Mesenchymal stem cell (in vitro differentiated cells and primary cell): ENCODE measurements around the gene MYO1E.

ENCODE experiments used
- DNase-seq: peaks from one replicate; pipeline ENCODE4 v3.0.0-alpha.2; 2013
- H2AFZ ChIP-seq: one replicate; pipeline ENCODE4 v1.6.1; 2013; ENCODE audit warnings: low read depth, mild to moderate bottlenecking, control low read depth, inconsistent platforms, low read length, moderate library complexity
- H2AK5ac ChIP-seq: 2 replicates; pipeline ENCODE4 v1.6.1; 2013; ENCODE audit warnings: low read length, moderate library complexity, mild to moderate bottlenecking, inconsistent platforms; ENCODE audit not compliant: severe bottlenecking
- H2BK120ac ChIP-seq: one replicate; pipeline ENCODE4 v1.6.1; 2013; ENCODE audit warnings: low read depth, mild to moderate bottlenecking, inconsistent platforms, low read length, moderate library complexity
- H2BK12ac ChIP-seq, 2 experiments: one replicate each; pipeline ENCODE4 v1.6.1; 2013; ENCODE audit warnings: inconsistent platforms in 2 of 2, low read length in 2 of 2, mild to moderate bottlenecking in 2 of 2, moderate library complexity in 2 of 2, control low read depth in 1 of 2
- H2BK15ac ChIP-seq: one replicate; pipeline ENCODE4 v1.6.1; 2013; ENCODE audit warnings: mild to moderate bottlenecking, low read depth, inconsistent platforms; ENCODE audit not compliant: poor library complexity, severe bottlenecking
- H2BK5ac ChIP-seq: 2 replicates; pipeline ENCODE4 v1.6.1; 2013; ENCODE audit warnings: low read depth, mild to moderate bottlenecking, low read length, control low read depth, inconsistent platforms; ENCODE audit not compliant: poor library complexity, severe bottlenecking
- H3K14ac ChIP-seq, 2 experiments: one replicate each; pipeline ENCODE4 v1.6.1; 2013; ENCODE audit warnings: inconsistent platforms in 2 of 2, low read length in 2 of 2, control low read depth in 1 of 2, mild to moderate bottlenecking in 1 of 2, moderate library complexity in 1 of 2
- H3K18ac ChIP-seq, 2 experiments: one replicate each; pipeline ENCODE4 v1.6.1; 2013; ENCODE audit warnings: inconsistent platforms in 2 of 2, low read length in 2 of 2, control low read depth in 1 of 2, low read depth in 1 of 2, mild to moderate bottlenecking in 1 of 2
- H3K23ac ChIP-seq, 2 experiments: one replicate each; pipeline ENCODE4 v1.6.1; 2013; ENCODE audit warnings: inconsistent platforms in 2 of 2, low read length in 2 of 2, mild to moderate bottlenecking in 2 of 2, moderate library complexity in 2 of 2, control low read depth in 1 of 2
- H3K27ac ChIP-seq: 2 replicates; pipeline ENCODE4 v1.5.1; 2013; ENCODE audit warnings: mild to moderate bottlenecking, moderate library complexity, low read length, control low read depth, inconsistent platforms; ENCODE audit not compliant: poor library complexity, severe bottlenecking
- H3K27me3 ChIP-seq, 2 experiments: 2 replicates each; pipeline versions ENCODE4 v1.6.1 to v1.7.0; 2013; ENCODE audit warnings: low read length in 2 of 2, mild to moderate bottlenecking in 2 of 2, moderate library complexity in 2 of 2, control low read depth in 1 of 2, inconsistent platforms in 1 of 2; ENCODE audit not compliant: control insufficient read depth in 1 of 2, insufficient read depth in 1 of 2
- H3K36me3 ChIP-seq, 2 experiments: 2 replicates each; pipeline versions ENCODE4 v1.6.1 to v1.7.0; 2013; ENCODE audit warnings: low read length in 2 of 2, control low read depth in 1 of 2, inconsistent platforms in 1 of 2, low read depth in 1 of 2, mild to moderate bottlenecking in 1 of 2; ENCODE audit not compliant: insufficient read depth in 2 of 2, control insufficient read depth in 1 of 2
- H3K4ac ChIP-seq, 2 experiments: one replicate each; pipeline ENCODE4 v1.6.1; 2013; ENCODE audit warnings: inconsistent platforms in 2 of 2, low read length in 2 of 2, mild to moderate bottlenecking in 2 of 2, moderate library complexity in 2 of 2, control low read depth in 1 of 2, low read depth in 1 of 2
- H3K4me1 ChIP-seq: 2 replicates; pipeline ENCODE4 v1.6.1; 2013; ENCODE audit warnings: low read depth, low read length, control low read depth; ENCODE audit not compliant: control insufficient read depth, insufficient read depth
- H3K4me2 ChIP-seq: 2 replicates; pipeline ENCODE4 v1.6.1; 2013; ENCODE audit warnings: low read length, mild to moderate bottlenecking, inconsistent platforms; ENCODE audit not compliant: poor library complexity, severe bottlenecking
- H3K4me3 ChIP-seq, 2 experiments: 2 replicates each; pipeline versions ENCODE4 v1.5.1 to v1.7.0; 2013; ENCODE audit warnings: low read length in 2 of 2, mild to moderate bottlenecking in 2 of 2, control low read depth in 1 of 2, low read depth in 1 of 2; ENCODE audit not compliant: insufficient read depth in 1 of 2
- H3K79me1 ChIP-seq: replicated peaks from 2 replicates; pipeline ENCODE4 v1.6.1; 2013; ENCODE audit warnings: mild to moderate bottlenecking, control low read depth, low read length, inconsistent platforms; ENCODE audit not compliant: poor library complexity, severe bottlenecking
- H3K9ac ChIP-seq: 2 replicates; pipeline ENCODE4 v1.7.0; 2013; ENCODE audit warnings: mild to moderate bottlenecking, low read length, moderate library complexity
- H3K9me3 ChIP-seq: 2 replicates; pipeline ENCODE4 v1.7.0; 2013; ENCODE audit warnings: mild to moderate bottlenecking, low read length; ENCODE audit not compliant: control insufficient read depth
- H4K8ac ChIP-seq: one replicate; pipeline ENCODE4 v1.6.1; 2013; ENCODE audit warnings: inconsistent platforms, mild to moderate bottlenecking, low read length, moderate library complexity
- H4K91ac ChIP-seq: one replicate; pipeline ENCODE4 v1.6.1; 2013; ENCODE audit warnings: mild to moderate bottlenecking, low read length, inconsistent platforms
- WGBS: methylation state at CpG from one replicate; pipeline ENCODE4 v1.1.7; 2013; ENCODE audit warnings: mixed read lengths; 5-methylcytosine and 5-hydroxymethylcytosine counted together

Gene MYO1E

GRCh38 chr15:59115047-59115446 is 257.6 kb downstream of the MYO1E start:
- peaks cover 12 to 52% of the 10 kb centered on the region in 2 experiments for H3K36me3 ChIP-seq
- H2BK5ac ChIP-seq, result no peak overlapping the region
- no peaks in the 10 kb centered on the region for H3K9me3 ChIP-seq
- no peak overlapping the region for H3K4me2 ChIP-seq
- WGBS, result 88% methylated on average over 2 of the region's 2 CpGs
- H3K4me1 ChIP-seq, result no peaks in the 10 kb centered on the region
- H2BK120ac ChIP-seq, result no peak overlapping the region
- peaks cover 22% of the 10 kb centered on the region for H3K79me1 ChIP-seq
- H2BK15ac ChIP-seq, result no peak overlapping the region
- H3K27me3 ChIP-seq, result no peaks in the 10 kb centered on the region
- no peak overlapping the region for H2BK12ac ChIP-seq
- H3K4me3 ChIP-seq, result no peak overlapping the region
- no peak overlapping the region for H2AK5ac ChIP-seq
- H3K4ac ChIP-seq, result no peak overlapping the region
- no peak overlapping the region for H3K27ac ChIP-seq
- H4K8ac ChIP-seq, result no peak overlapping the region
- no peak overlapping the region for H3K23ac ChIP-seq
- H4K91ac ChIP-seq, result no peak overlapping the region
- H2AFZ ChIP-seq, result no peak overlapping the region
- DNase-seq, result no peak
- no peak overlapping the region for H3K9ac ChIP-seq
- H3K14ac ChIP-seq, result no peak overlapping the region
- no peak overlapping the region for H3K18ac ChIP-seq

- Histone ChIP-seq H3K27me3 (no peaks in the 10 kb centered on the region), H2BK5ac (no peak overlapping the region), H3K18ac (no peak overlapping the region), H3K9ac (no peak overlapping the region), H4K8ac (no peak overlapping the region), H3K36me3 (peaks cover 4 to 43% of the 10 kb centered on the region in 2 experiments), H3K4ac (no peak overlapping the region), H2BK15ac (no peak overlapping the region), H2BK12ac (no peak overlapping the region), H3K14ac (no peak overlapping the region), H3K23ac (no peak overlapping the region), H3K9me3 (no peaks in the 10 kb centered on the region), H4K91ac (no peak overlapping the region), H3K79me1 (peaks cover 32% of the 10 kb centered on the region), H3K4me2 (no peak overlapping the region), H2BK120ac (no peak overlapping the region), H2AK5ac (no peak overlapping the region), H3K4me3 (no peak overlapping the region), H3K4me1 (no peaks in the 10 kb centered on the region), H3K27ac (no peak overlapping the region), H2AFZ (no peak overlapping the region)
- DNase-seq, result no peak
- 98% methylated on average over 4 of the region's 4 CpGs for WGBS
These were observed 261.4 kb downstream of the MYO1E start for GRCh38 chr15:59111251-59111650.

- Histone ChIP-seq H3K18ac (no peak overlapping the region), H2AFZ (no peak overlapping the region), H2BK15ac (no peak overlapping the region), H2BK12ac (no peak overlapping the region), H3K9me3 (no peaks in the 10 kb centered on the region), H2BK5ac (no peak overlapping the region), H3K27ac (no peak overlapping the region), H3K79me1 (peaks cover 22% of the 10 kb centered on the region), H2BK120ac (no peak overlapping the region), H2AK5ac (no peak overlapping the region), H3K4ac (no peak overlapping the region), H3K4me2 (peak overlapping the region; percentile 99), H3K27me3 (no peaks in the 10 kb centered on the region), H3K9ac (peak overlapping the region; percentile 91), H4K8ac (no peak overlapping the region), H3K4me3 (peak overlapping the region in 1 of 2 experiments; percentile 98), H4K91ac (no peak overlapping the region), H3K23ac (no peak overlapping the region), H3K4me1 (peaks cover 6% of the 10 kb centered on the region), H3K36me3 (peaks cover 7 to 24% of the 10 kb centered on the region in 2 experiments), H3K14ac (no peak overlapping the region)
- DNase-seq, result no peak
- no CpG with 5 or more reads among the region's 2 CpGs for WGBS
These were observed 266.8 kb downstream of the MYO1E start for GRCh38 chr15:59105854-59106253.

- Histone ChIP-seq H3K36me3 (peaks cover 9 to 20% of the 10 kb centered on the region in 2 experiments), H2BK5ac (no peak within 1 kb of the TSS), H3K79me1 (peaks cover 19% of the 10 kb centered on the region), H3K18ac (peak within 1 kb of the TSS in 1 of 2 experiments; percentile 48), H3K4me2 (peak within 1 kb of the TSS; percentile 99), H4K91ac (peak within 1 kb of the TSS; percentile 70), H3K9ac (peak within 1 kb of the TSS; percentile 91), H3K27me3 (no peaks in the 10 kb centered on the region), H2AK5ac (no peak within 1 kb of the TSS), H3K23ac (peak within 1 kb of the TSS in 1 of 2 experiments; percentile 70), H2BK120ac (peak within 1 kb of the TSS; percentile 24), H3K4ac (no peak within 1 kb of the TSS), H3K27ac (peak within 1 kb of the TSS; percentile 57), H3K4me1 (peaks cover 6% of the 10 kb centered on the region), H2BK15ac (peak within 1 kb of the TSS; percentile 40), H3K4me3 (peak within 1 kb of the TSS; percentile 90 to 98), H3K14ac (peak within 1 kb of the TSS in 1 of 2 experiments; percentile 87), H4K8ac (peak within 1 kb of the TSS; percentile 75), H2AFZ (peak within 1 kb of the TSS; percentile 97), H2BK12ac (no peak within 1 kb of the TSS), H3K9me3 (no peaks in the 10 kb centered on the region)
- DNase-seq, result peak; percentile 96
- WGBS, result 0% methylated on average over 42 of the region's 57 CpGs
These were observed 267.5 kb downstream of the MYO1E start, which contains the start of gene CCNB2 for GRCh38 chr15:59104912-59105732. Gene CCNB2, plus strand, starts transcription at chr15:59105146. Its CDS starts 123 bp downstream, at chr15:59105269.
